Activated CD4-positive, alpha-beta memory T cell treated with anti-CD3 and anti-CD28 coated beads for 36 hours (primary cell): ENCODE results near the gene CDK6. TPM values are rescaled to one million over a fixed set of nuclear protein-coding genes. Genes with fewer than 3 reads are reported as not detected.

Source experiments
- CTCF ChIA-PET: fragments of 350-600 bp; sonication (Branson Sonifier 250); formaldehyde crosslinking; loops from one replicate; lab custom pipeline; 2021; ENCODE audit warnings: antibody characterized with exemption, inconsistent platforms; lab: Charles Lee
- POLR2A ChIA-PET: fragments of 350-600 bp; sonication (Branson Sonifier 250); formaldehyde crosslinking; loops from one replicate; lab custom pipeline; 2021; ENCODE audit warnings: antibody characterized with exemption; lab: Charles Lee
- DNase-seq: peaks from one replicate; pipeline ENCODE4 v3.0.0-alpha.2; 2020
- H3K27ac Mint-ChIP-seq: one replicate; pipeline ENCODE4 v1.8.0; 2021; ENCODE audit warnings: mixed read lengths
- H3K27me3 Mint-ChIP-seq: one replicate; pipeline ENCODE4 v1.8.0; 2021; ENCODE audit warnings: mixed read lengths
- H3K36me3 Mint-ChIP-seq: one replicate; pipeline ENCODE4 v1.8.0; 2021; ENCODE audit warnings: mixed read lengths
- H3K4me1 Mint-ChIP-seq: one replicate; pipeline ENCODE4 v1.8.0; 2021; ENCODE audit warnings: low read depth, mixed read lengths
- H3K4me3 Mint-ChIP-seq: one replicate; pipeline ENCODE4 v1.8.0; 2021; ENCODE audit warnings: mild to moderate bottlenecking, mixed read lengths
- H3K9me3 Mint-ChIP-seq: one replicate; pipeline ENCODE4 v1.8.0; 2021; ENCODE audit warnings: mixed read lengths
- intact Hi-C: fragments of 100-400 bp; cut with micrococcal nuclease; formaldehyde crosslinking; loops from one replicate; pipeline ENCODE4 v1.15.1; 2023
- total RNA-seq, 2 experiments: library from RNA; stranded (reverse); gene quantifications; one replicate each; pipeline ENCODE4 v1.2.3, GENCODE V29; 2021

The CDK6 gene
- total RNA-seq, 2 experiments from 2014 or later: 131 to 132 TPM

DNA sequence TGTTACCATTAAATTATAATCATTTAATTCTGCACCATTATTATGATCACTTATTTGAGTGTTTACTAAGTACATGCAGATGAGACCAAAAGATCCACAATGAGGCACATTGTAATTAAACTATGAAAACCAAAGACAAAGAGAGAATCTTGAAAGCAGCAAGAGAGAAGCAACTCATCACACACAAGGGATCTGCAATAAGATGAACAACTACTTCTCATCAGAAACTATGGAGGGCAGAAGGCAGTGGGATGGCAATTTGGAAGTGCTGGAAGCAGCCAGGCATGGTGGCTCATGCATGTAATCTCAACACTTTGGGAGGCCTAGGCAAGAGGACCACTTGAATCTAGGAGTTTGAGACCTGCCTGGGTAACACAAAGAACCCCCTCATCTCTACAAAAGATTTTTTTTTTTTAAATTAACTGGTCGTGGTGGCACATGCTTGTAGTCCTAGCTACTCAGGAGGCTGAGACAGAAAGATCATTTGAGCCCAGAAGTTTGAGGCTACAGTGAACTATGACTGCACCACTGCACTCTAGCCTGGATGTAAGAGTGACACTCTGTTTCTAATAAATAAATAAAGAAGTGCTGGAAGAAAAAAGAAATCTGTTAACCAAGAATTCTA, 47.7 kb downstream of the CDK6 start:
- Mint-ChIP-seq H3K4me3 (no peak overlapping the region), H3K4me1 (peaks cover 61% of the 10 kb centered on the region), H3K27me3 (no peaks in the 10 kb centered on the region), H3K36me3 (peaks cover 41% of the 10 kb centered on the region), H3K27ac (no peak overlapping the region), H3K9me3 (peaks cover 17% of the 10 kb centered on the region)
- DNase-seq: no peak
- CTCF ChIA-PET: no interaction called here
- intact Hi-C loops: no loop called here
- POLR2A ChIA-PET: no interaction called here

DNA sequence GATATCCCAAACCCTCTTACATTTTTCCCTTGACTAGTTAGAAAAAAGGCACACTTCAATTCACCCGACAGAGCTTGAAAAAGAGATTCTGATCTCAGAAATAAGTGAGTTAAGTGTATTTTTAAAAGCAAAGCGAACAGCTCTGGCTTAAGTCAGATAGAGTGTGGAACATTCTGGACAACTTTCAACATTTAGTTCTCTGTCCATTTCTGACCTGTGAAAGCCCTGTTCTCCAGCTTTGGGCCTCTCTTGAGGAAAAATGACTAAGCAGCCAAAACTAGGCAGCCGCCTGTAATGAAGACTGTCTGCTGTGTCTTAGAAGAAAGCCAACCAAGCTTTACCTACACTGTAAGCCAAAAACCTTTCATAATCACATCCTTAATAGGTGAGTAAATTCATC, 50.5 kb downstream of the CDK6 start:
- Mint-ChIP-seq H3K4me3 (no peak overlapping the region), H3K27me3 (no peaks in the 10 kb centered on the region), H3K36me3 (peaks cover 33% of the 10 kb centered on the region), H3K9me3 (peaks cover 17% of the 10 kb centered on the region), H3K27ac (no peak overlapping the region), H3K4me1 (peaks cover 65% of the 10 kb centered on the region)
- CTCF ChIA-PET: no interaction called here
- no peak for DNase-seq
- intact Hi-C loops: no loop called here
- POLR2A ChIA-PET: no interaction called here

DNA sequence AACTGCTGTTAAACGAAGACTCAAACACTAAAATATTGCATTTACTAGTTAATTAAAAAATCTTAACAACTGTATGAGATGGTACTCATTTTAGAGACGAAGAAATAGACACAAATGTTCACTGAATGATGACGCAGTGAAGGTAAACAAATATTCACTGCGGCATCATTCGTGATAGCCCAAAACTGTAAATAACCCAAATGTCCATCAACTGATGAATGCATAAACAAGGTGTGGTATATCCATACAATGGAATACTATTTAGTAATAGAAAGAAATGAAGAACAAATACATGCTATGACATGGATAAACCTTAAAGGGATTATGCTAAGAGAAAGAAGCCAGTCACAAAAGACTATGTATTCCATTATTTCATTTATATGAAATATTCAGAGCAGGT, 51.4 kb downstream of the CDK6 start:
- H3K4me3 Mint-ChIP-seq: no peak overlapping the region
- no peaks in the 10 kb centered on the region for H3K27me3 Mint-ChIP-seq
- H3K27ac Mint-ChIP-seq: no peak overlapping the region
- ChIA-PET POLR2A (interaction anchor here (1.3 kb wide), 1 partner anchor 18 kb away, joined by 5 read pairs; no protein-coding TSS in a partner anchor), CTCF (no interaction called here)
- intact Hi-C loops: no loop called here
- peaks cover 14% of the 10 kb centered on the region for H3K9me3 Mint-ChIP-seq
- peaks cover 26% of the 10 kb centered on the region for H3K36me3 Mint-ChIP-seq
- peaks cover 59% of the 10 kb centered on the region for H3K4me1 Mint-ChIP-seq
- no peak for DNase-seq

DNA sequence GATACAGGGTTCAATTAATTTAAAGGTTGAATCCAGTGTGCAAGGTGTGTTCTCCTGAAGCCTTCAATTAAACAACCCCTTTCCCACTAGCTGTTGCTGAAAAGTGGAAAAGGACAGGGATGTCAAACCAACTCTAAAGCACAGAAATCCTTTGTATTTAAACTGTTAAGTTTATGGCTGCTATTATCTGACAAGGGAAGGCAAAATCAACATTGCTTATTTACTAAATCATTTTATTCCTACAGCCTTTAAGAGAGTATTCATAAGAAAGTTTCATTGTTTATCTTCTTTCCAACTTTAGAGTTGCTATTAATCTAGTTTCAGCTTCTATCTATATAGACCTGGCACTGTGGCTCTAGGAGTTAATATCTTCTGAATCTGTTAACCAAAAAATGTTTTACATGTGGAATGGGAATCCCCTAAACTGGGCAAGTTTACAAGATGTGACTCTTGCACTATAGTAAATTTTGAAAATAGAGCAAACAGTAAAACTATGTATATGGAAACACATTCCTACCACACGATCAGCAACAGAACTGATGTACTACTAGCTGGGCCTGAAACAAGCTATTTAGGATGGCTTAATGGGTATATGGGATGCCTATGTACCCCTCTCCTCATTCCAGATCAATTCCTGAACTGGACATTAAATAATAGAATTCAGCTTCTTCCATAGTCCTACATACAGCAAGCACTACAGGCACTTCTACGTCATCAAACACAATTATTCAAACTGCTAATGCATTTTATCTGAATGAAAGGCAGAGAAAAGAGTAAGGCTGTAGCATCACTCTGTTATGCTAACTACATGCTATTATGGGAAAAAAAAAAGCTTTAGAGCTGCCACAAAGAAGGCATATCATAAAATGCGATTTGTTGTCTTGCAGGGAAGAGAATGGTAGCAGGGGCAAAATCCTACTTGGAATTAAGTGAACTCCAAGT, 52.8 kb downstream of the CDK6 start:
- Mint-ChIP-seq H3K27me3 (no peaks in the 10 kb centered on the region), H3K27ac (peak overlapping the region; percentile 1)

DNA sequence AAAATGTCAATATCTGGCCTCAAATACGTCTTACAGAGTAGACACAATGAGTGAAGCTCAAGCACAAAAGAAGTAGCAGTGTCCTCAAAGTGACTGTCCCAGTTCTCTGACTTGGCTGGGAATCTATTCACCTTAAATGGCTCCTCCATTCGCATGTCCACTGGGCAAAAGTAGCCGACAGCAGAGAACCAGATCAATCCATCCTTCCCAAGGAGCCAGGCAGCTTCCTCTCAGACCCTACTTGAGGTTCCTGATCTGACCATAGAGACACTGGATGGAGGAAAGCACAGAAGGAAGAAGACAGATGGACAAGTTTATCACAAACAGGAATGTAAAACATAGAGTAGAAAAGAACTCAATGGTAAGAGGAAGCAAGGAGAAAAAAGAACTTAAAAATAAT, 53.5 kb downstream of the CDK6 start:
- peaks cover 60% of the 10 kb centered on the region for H3K4me1 Mint-ChIP-seq
- intact Hi-C loops: no loop called here

More for the DNA sequence above, 52.8 kb downstream of the CDK6 start:
- Mint-ChIP-seq H3K4me1 (peaks cover 61% of the 10 kb centered on the region), H3K4me3 (no peak overlapping the region), H3K36me3 (peaks cover 21% of the 10 kb centered on the region), H3K9me3 (peaks cover 3% of the 10 kb centered on the region)
- ChIA-PET CTCF (no interaction called here), POLR2A (interaction anchor here (0.8 to 1.3 kb wide), 2 partner anchors 17 to 50 kb away, joined by 3 to 5 read pairs; no protein-coding TSS in a partner anchor)
- intact Hi-C loops: no loop called here
- DNase-seq: no peak

DNA sequence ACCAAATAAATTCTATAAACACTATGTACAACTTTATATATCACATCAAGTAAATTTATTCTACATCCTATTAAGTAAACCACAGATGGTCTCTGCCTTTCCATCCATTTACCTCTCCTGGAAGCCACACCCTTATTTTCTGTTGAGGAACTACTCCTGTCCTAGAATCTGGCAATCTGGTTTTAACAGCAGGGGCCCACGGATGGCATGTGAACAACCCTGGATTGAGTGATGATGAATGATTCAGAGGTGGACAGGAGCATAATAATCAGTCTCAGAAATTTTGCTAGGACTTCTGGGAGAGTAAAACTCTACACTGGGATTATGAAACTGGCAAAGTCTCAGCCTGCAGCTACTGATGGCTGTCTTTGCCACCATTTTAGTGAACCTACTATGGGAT, 54.1 kb downstream of the CDK6 start:
- no peak for DNase-seq
- intact Hi-C loops: no loop called here
- ChIA-PET POLR2A (no interaction called here), CTCF (interaction anchor here (1.4 kb wide), 1 partner anchor 27 kb away, joined by 3 read pairs; no protein-coding TSS in a partner anchor)
- H3K4me3 Mint-ChIP-seq: no peak overlapping the region
- no peak overlapping the region for H3K27ac Mint-ChIP-seq
- H3K4me1 Mint-ChIP-seq: peaks cover 58% of the 10 kb centered on the region
- H3K27me3 Mint-ChIP-seq: no peaks in the 10 kb centered on the region
- H3K9me3 Mint-ChIP-seq: no peaks in the 10 kb centered on the region
- H3K36me3 Mint-ChIP-seq: peaks cover 24% of the 10 kb centered on the region

More for the DNA sequence above, 53.5 kb downstream of the CDK6 start:
- ChIA-PET POLR2A (no interaction called here), CTCF (no interaction called here)
- H3K27ac Mint-ChIP-seq: no peak overlapping the region
- no peak overlapping the region for H3K4me3 Mint-ChIP-seq
- no peaks in the 10 kb centered on the region for H3K9me3 Mint-ChIP-seq
- no peak for DNase-seq
- peaks cover 20% of the 10 kb centered on the region for H3K36me3 Mint-ChIP-seq
- no peaks in the 10 kb centered on the region for H3K27me3 Mint-ChIP-seq

DNA sequence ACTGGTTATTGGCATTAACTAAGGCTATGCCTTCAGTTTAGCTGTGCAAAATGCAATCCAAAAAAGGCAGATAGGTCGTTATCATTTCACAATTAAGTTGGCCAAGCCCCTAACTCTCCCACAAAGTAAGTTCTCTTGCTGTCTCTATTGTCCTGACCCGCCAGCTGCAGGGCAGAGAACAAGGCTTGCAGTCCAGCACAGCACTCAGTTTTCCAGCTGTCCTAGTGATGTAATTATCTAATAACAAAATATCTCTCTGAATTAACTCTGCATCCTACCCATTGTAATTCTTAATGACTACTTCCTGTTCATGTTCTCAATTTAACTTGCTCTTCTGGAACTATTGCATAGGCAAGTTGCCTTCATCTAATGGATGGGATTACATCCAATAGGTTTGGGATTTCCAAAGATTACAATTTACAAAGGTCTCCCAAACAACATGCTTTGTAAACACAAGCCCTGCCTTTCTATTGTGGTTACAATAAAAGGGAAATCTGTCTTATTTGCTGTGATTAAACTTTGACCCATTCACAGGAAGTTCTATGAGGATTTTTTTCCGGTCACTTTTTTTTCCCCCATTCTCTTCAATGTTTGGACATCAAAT, 55.2 kb downstream of the CDK6 start:
- peaks cover 34% of the 10 kb centered on the region for H3K36me3 Mint-ChIP-seq
- CTCF ChIA-PET: interaction anchor here (1.3 to 1.4 kb wide), 2 partner anchors 12 to 28 kb away, joined by 3 to 4 read pairs; no protein-coding TSS in a partner anchor
- peaks cover 5% of the 10 kb centered on the region for H3K9me3 Mint-ChIP-seq
- POLR2A ChIA-PET: no interaction called here
- H3K4me3 Mint-ChIP-seq: no peak overlapping the region
- H3K4me1 Mint-ChIP-seq: peaks cover 61% of the 10 kb centered on the region
- no peak overlapping the region for H3K27ac Mint-ChIP-seq
- no peaks in the 10 kb centered on the region for H3K27me3 Mint-ChIP-seq
- no peak for DNase-seq
- intact Hi-C loops: no loop called here

DNA sequence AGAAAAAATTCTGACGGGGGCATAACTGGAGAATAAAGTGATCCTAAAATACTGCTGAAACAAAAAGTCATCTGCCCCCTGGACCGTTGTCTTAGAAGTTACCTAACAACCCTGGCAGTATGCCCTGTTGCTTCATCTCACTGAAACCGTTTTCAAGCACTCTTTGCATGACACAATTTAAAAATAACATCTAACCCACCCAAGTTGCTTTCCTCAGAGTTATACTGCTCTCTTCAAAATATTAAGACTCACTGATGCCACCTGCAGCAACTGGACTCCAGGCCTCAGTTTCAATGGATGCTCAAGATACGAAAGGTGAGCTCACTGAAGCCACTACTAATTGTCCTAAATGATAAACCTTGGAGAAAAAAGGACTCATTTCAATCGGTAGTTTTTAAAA, 57.4 kb downstream of the CDK6 start:
- Mint-ChIP-seq H3K4me3 (no peak overlapping the region), H3K9me3 (peaks cover 5% of the 10 kb centered on the region), H3K27me3 (no peaks in the 10 kb centered on the region), H3K4me1 (peaks cover 45% of the 10 kb centered on the region), H3K27ac (no peak overlapping the region), H3K36me3 (peaks cover 44% of the 10 kb centered on the region)
- intact Hi-C loops: no loop called here
- POLR2A ChIA-PET: no interaction called here
- CTCF ChIA-PET: no interaction called here
- DNase-seq: no peak

DNA sequence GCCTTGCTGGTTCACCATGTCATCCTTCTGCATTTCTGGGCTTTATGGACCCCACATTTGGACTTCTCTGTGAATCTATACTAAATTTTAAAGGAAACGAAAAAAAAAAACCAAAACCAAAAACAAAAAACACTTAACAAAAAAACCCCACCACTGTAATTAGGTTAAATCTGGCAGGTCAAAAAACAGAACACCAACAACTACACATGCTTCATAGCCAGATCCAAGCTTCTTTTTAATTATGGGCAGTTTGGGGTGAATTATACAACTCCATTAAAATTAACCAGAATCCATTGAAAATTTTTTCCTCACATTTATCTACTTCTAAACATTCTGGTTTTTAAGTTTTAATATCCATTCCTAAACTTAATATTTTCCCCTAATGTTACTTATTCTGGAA, 58.4 kb downstream of the CDK6 start:
- no peak overlapping the region for H3K27ac Mint-ChIP-seq
- peaks cover 5% of the 10 kb centered on the region for H3K9me3 Mint-ChIP-seq
- peaks cover 41% of the 10 kb centered on the region for H3K4me1 Mint-ChIP-seq
- no peak for DNase-seq
- no peaks in the 10 kb centered on the region for H3K27me3 Mint-ChIP-seq
- ChIA-PET POLR2A (no interaction called here), CTCF (no interaction called here)
- H3K4me3 Mint-ChIP-seq: no peak overlapping the region
- peaks cover 53% of the 10 kb centered on the region for H3K36me3 Mint-ChIP-seq
- intact Hi-C loops: no loop called here

DNA sequence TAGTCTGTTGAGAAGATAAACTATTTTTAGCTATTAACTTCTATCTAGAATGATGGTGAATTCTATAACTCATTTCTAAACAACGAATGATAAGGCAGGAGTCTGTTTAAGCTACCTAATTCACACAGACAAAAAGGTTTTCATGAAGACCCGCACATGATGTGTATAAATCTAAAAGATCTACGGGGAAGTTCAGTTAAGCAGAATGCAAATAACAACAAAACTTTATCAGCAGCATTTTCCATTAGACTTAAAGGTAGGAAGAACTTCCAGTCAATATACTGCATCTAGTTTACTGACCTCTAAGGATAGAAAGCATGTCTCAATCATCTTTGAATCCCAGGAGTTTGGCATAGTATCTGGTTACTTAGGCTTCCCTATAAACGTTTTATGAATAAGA, 62.6 kb downstream of the CDK6 start:
- ChIA-PET CTCF (interaction anchor here (0.6 kb wide), 1 partner anchor 12 kb away, joined by 4 read pairs; no protein-coding TSS in a partner anchor), POLR2A (no interaction called here)
- intact Hi-C loops: no loop called here
- peaks cover 5% of the 10 kb centered on the region for H3K9me3 Mint-ChIP-seq
- no peak overlapping the region for H3K27ac Mint-ChIP-seq
- DNase-seq: no peak
- no peaks in the 10 kb centered on the region for H3K27me3 Mint-ChIP-seq
- H3K4me1 Mint-ChIP-seq: peaks cover 37% of the 10 kb centered on the region
- peaks cover 52% of the 10 kb centered on the region for H3K36me3 Mint-ChIP-seq
- no peak overlapping the region for H3K4me3 Mint-ChIP-seq

DNA sequence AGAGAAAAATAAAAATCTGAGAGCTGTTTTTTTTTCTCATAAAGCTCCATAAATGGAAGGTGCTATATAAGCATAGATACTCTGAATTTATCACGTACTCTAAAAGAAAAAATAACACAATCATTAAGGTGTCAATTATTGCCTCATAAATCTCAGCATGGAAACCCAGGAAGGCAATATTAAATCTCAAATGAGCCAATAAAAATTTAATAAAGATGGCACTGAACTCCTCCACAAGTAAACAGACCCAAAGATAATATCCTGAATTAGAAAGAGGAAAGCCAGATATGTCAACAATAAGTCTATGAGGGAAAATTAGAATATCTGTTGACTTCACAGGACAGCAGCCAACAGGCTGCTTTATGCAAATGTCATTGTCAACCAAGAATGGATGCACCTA, 66.5 kb downstream of the CDK6 start:
- no peaks in the 10 kb centered on the region for H3K9me3 Mint-ChIP-seq
- H3K4me1 Mint-ChIP-seq: peaks cover 63% of the 10 kb centered on the region
- intact Hi-C loops: loop anchor here (1.0 to 5.0 kb wide), 10 partner anchors 18 to 267 kb away; no protein-coding TSS in a partner anchor
- POLR2A ChIA-PET: interaction anchor here (1.4 kb wide), 1 partner anchor 39 kb away, joined by 3 read pairs; no protein-coding TSS in a partner anchor
- peaks cover 52% of the 10 kb centered on the region for H3K36me3 Mint-ChIP-seq
- no peak for DNase-seq
- CTCF ChIA-PET: interaction anchor here (1.1 to 1.2 kb wide), 2 partner anchors 11 to 37 kb away, joined by 3 to 4 read pairs; no protein-coding TSS in a partner anchor
- no peaks in the 10 kb centered on the region for H3K27me3 Mint-ChIP-seq
- H3K27ac Mint-ChIP-seq: peak overlapping the region; percentile 83
- no peak overlapping the region for H3K4me3 Mint-ChIP-seq

DNA sequence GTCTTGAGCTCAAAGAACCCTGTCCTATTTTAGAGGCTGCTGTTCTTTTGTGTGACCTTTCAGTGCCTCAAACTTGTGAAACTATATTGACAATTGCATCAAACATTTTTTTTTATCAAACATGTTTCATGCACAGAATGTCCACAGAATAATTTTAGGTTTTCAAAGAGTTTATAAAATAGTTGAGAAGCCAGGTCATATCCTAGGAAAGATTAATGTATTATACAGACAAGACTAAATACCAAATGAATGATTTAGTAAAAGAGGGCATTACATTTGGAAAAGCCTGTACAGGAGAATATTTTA, 67.0 kb downstream of the CDK6 start:
- Mint-ChIP-seq H3K36me3 (peaks cover 49% of the 10 kb centered on the region), H3K4me3 (no peak overlapping the region)

More for the DNA sequence above, 67.0 kb downstream of the CDK6 start:
- CTCF ChIA-PET: interaction anchor here (1.1 to 1.2 kb wide), 2 partner anchors 12 to 36 kb away, joined by 3 to 4 read pairs; no protein-coding TSS in a partner anchor
- no peak for DNase-seq
- intact Hi-C loops: loop anchor here (1.0 to 5.0 kb wide), 10 partner anchors 17 to 267 kb away; no protein-coding TSS in a partner anchor
- Mint-ChIP-seq H3K27ac (peak overlapping the region; percentile 83), H3K9me3 (no peaks in the 10 kb centered on the region), H3K4me1 (peaks cover 66% of the 10 kb centered on the region), H3K27me3 (no peaks in the 10 kb centered on the region)
- POLR2A ChIA-PET: interaction anchor here (0.8 to 1.4 kb wide), 4 partner anchors 38 to 63 kb away, joined by 3 to 5 read pairs (median 3); no protein-coding TSS in a partner anchor
